Smooth muscle cell (in vitro differentiated cells): ENCODE results near the gene TMED7. TPM values are rescaled to one million over a fixed set of nuclear protein-coding genes. Genes with fewer than 3 reads are reported as not detected.

Source experiments
- DNase-seq: peaks from one replicate; lab custom pipeline; 2025; ENCODE audit not compliant: unreplicated experiment; lab: John Stamatoyannopoulos, UW
- H2AFZ ChIP-seq: fragments of 200-600 bp; sonication (generic); 2 replicates; pipeline ENCODE4 v1.6.0; 2016; ENCODE audit warnings: antibody characterized with exemption, low read depth, mild to moderate bottlenecking
- H3F3A ChIP-seq: fragments of 200-600 bp; sonication (generic); 2 replicates; pipeline ENCODE4 v1.6.0; 2017; ENCODE audit warnings: antibody characterized with exemption, low read depth
- H3K27ac ChIP-seq: fragments of 200-600 bp; sonication (generic); 2 replicates; pipeline ENCODE4 v1.5.1; 2016; ENCODE audit warnings: low read depth, mild to moderate bottlenecking
- H3K27me3 ChIP-seq: fragments of 200-600 bp; sonication (generic); 2 replicates; pipeline ENCODE4 v1.6.1; 2016; ENCODE audit warnings: low read depth, mild to moderate bottlenecking
- H3K36me3 ChIP-seq: fragments of 200-600 bp; sonication (generic); 2 replicates; pipeline ENCODE4 v1.5.1; 2016; ENCODE audit warnings: low read depth
- H3K4me1 ChIP-seq: fragments of 200-600 bp; sonication (generic); 2 replicates; pipeline ENCODE4 v1.5.1; 2016; ENCODE audit warnings: low read depth
- H3K4me2 ChIP-seq: fragments of 200-600 bp; sonication (generic); 2 replicates; pipeline ENCODE4 v1.6.0; 2016; ENCODE audit warnings: mild to moderate bottlenecking
- H3K4me3 ChIP-seq: fragments of 200-600 bp; sonication (generic); 2 replicates; pipeline ENCODE4 v1.5.1; 2016; ENCODE audit warnings: mild to moderate bottlenecking
- H3K79me2 ChIP-seq: fragments of 200-600 bp; sonication (generic); 2 replicates; pipeline ENCODE4 v1.6.0; 2016; ENCODE audit warnings: low read depth, mild to moderate bottlenecking
- H3K9ac ChIP-seq: fragments of 200-600 bp; sonication (generic); 2 replicates; pipeline ENCODE4 v1.6.0; 2016; ENCODE audit warnings: low read depth
- H3K9me3 ChIP-seq: fragments of 200-600 bp; sonication (generic); replicated peaks from 2 replicates; pipeline ENCODE4 v1.5.1; 2016; ENCODE audit warnings: low read depth
- H4K20me1 ChIP-seq: fragments of 200-600 bp; sonication (generic); 2 replicates; pipeline ENCODE4 v1.6.0; 2016; ENCODE audit warnings: low read depth
- WGBS: methylation state at CpG from one replicate; pipeline ENCODE4 v1.1.7; 2016; ENCODE audit warnings: low lambda C conversion rate; 5-methylcytosine and 5-hydroxymethylcytosine counted together
- polyA plus RNA-seq: library from polyadenylated mRNA; unstranded; fragments of >200 nt; fragmentation: Nextera tagmentation; extraction: Ambion mirVana; gene quantifications from 2 replicates; pipeline ENCODE4 v1.2.1, GENCODE V29; 2016
- total RNA-seq: library from RNA; depleted of rRNA; stranded (reverse); fragments of >200 nt; gene quantifications from 2 replicates; pipeline ENCODE4 v1.2.3, GENCODE V29; 2014
- TF ChIP-seq, protein P1 (sequence below): fragments of 200-600 bp; sonication (generic); IDR thresholded peaks from 2 replicates; pipeline ENCODE4 v1.5.1; 2017; ENCODE audit warnings: borderline replicate concordance, mild to moderate bottlenecking, antibody characterized with exemption; ENCODE audit not compliant: insufficient read depth, poor library complexity, severe bottlenecking

The TMED7 gene
- total and polyA plus RNA-seq, 2 experiments from 2014 or later, result 91.5 to 236 TPM

- Histone ChIP-seq H3K36me3 (peaks cover 64% of the 10 kb centered on the region), H3K79me2 (peaks cover 77% of the 10 kb centered on the region), H3K9me3 (no peaks in the 10 kb centered on the region), H3K4me2 (no peak overlapping the region), H3K27me3 (no peaks in the 10 kb centered on the region), H4K20me1 (peaks cover 72% of the 10 kb centered on the region), H3F3A (no peaks in the 10 kb centered on the region), H3K4me3 (no peak overlapping the region), H3K9ac (no peak overlapping the region), H3K4me1 (peaks cover 4% of the 10 kb centered on the region), H3K27ac (no peak overlapping the region), H2AFZ (no peak overlapping the region)
- TF ChIP-seq, protein P1, sequence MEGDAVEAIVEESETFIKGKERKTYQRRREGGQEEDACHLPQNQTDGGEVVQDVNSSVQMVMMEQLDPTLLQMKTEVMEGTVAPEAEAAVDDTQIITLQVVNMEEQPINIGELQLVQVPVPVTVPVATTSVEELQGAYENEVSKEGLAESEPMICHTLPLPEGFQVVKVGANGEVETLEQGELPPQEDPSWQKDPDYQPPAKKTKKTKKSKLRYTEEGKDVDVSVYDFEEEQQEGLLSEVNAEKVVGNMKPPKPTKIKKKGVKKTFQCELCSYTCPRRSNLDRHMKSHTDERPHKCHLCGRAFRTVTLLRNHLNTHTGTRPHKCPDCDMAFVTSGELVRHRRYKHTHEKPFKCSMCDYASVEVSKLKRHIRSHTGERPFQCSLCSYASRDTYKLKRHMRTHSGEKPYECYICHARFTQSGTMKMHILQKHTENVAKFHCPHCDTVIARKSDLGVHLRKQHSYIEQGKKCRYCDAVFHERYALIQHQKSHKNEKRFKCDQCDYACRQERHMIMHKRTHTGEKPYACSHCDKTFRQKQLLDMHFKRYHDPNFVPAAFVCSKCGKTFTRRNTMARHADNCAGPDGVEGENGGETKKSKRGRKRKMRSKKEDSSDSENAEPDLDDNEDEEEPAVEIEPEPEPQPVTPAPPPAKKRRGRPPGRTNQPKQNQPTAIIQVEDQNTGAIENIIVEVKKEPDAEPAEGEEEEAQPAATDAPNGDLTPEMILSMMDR, result no peak
- 36% methylated on average over 1 of the region's 1 CpG for WGBS
- DNase-seq, result no peak
Measured at GRCh38 chr5:115616892-115617291, 8.9 kb downstream of the TMED7 start.

GRCh38 chr5:115616472-115616871, 9.4 kb downstream of the TMED7 start:
- Histone ChIP-seq H4K20me1 (peaks cover 68% of the 10 kb centered on the region), H3K36me3 (peaks cover 64% of the 10 kb centered on the region), H3K4me1 (no peaks in the 10 kb centered on the region), H3K9ac (no peak overlapping the region), H3K27ac (no peak overlapping the region), H2AFZ (no peak overlapping the region), H3K4me3 (no peak overlapping the region), H3K4me2 (no peak overlapping the region), H3K79me2 (peaks cover 73% of the 10 kb centered on the region), H3F3A (no peaks in the 10 kb centered on the region), H3K9me3 (no peaks in the 10 kb centered on the region), H3K27me3 (no peaks in the 10 kb centered on the region)
- no peak for DNase-seq
- TF ChIP-seq, protein P1, result no peak

GRCh38 chr5:115611873-115612272, 14.0 kb downstream of the TMED7 start:
- no peak overlapping the region for H3K4me2 ChIP-seq
- H3K9ac ChIP-seq, result no peak overlapping the region
- TF ChIP-seq, protein P1, result no peak
- peaks cover 42% of the 10 kb centered on the region for H4K20me1 ChIP-seq
- no peaks in the 10 kb centered on the region for H3K9me3 ChIP-seq
- H3K27me3 ChIP-seq, result no peaks in the 10 kb centered on the region
- peaks cover 5% of the 10 kb centered on the region for H3F3A ChIP-seq
- DNase-seq, result no peak
- peaks cover 60% of the 10 kb centered on the region for H3K79me2 ChIP-seq
- H3K4me3 ChIP-seq, result no peak overlapping the region
- no peak overlapping the region for H3K27ac ChIP-seq
- no peaks in the 10 kb centered on the region for H3K4me1 ChIP-seq
- WGBS, result 99% methylated on average over 5 of the region's 5 CpGs
- no peak overlapping the region for H2AFZ ChIP-seq
- H3K36me3 ChIP-seq, result peaks cover 36% of the 10 kb centered on the region

GRCh38 chr5:115607935-115608334, 17.9 kb downstream of the TMED7 start:
- Histone ChIP-seq H2AFZ (no peak overlapping the region), H3K9ac (no peak overlapping the region), H3K79me2 (peaks cover 32% of the 10 kb centered on the region), H4K20me1 (peaks cover 8% of the 10 kb centered on the region), H3K27ac (peak overlapping the region; percentile 55), H3K4me1 (peaks cover 1% of the 10 kb centered on the region), H3K4me3 (no peak overlapping the region), H3K36me3 (peaks cover 6% of the 10 kb centered on the region), H3K4me2 (no peak overlapping the region), H3K27me3 (no peaks in the 10 kb centered on the region), H3K9me3 (no peaks in the 10 kb centered on the region), H3F3A (peaks cover 18% of the 10 kb centered on the region)
- TF ChIP-seq, protein P1, result no peak
- no peak for DNase-seq
- 87% methylated on average over 2 of the region's 2 CpGs for WGBS
